Measurements from ENCODE around the gene TMEM52. TPM values are rescaled to one million over a fixed set of nuclear protein-coding genes. Genes with fewer than 3 reads are reported as not detected.
"Not testable (repeated sequence)": the region's sequence is repeated elsewhere in the genome, so short reads cannot be mapped to it uniquely, and the experiment has no call there.

The TMEM52 gene
- total RNA-seq, 1 experiment from 2014 or later: 4.1 TPM

GRCh38 chr1:1889090-1889750 lies 29.9 kb downstream of the TMEM52 start:
- Histone ChIP-seq H3K27ac (ENCODE audit: low read depth, low read length, poor library complexity, severe bottlenecking) (peak overlapping the region; percentile 97), H3K9me3 (ENCODE audit: low read depth, low read length, poor library complexity, severe bottlenecking) (no peaks in the 10 kb centered on the region), H3K36me3 (ENCODE audit: insufficient read depth, low read length, poor library complexity, severe bottlenecking) (peaks cover 3% of the 10 kb centered on the region), H3K4me3 (ENCODE audit: low read depth, low read length, poor library complexity, severe bottlenecking) (peak overlapping the region; percentile 88), H3K27me3 (replicated peaks; ENCODE audit: insufficient read depth, low read depth, low read length, poor library complexity) (no peaks in the 10 kb centered on the region), H3K4me1 (ENCODE audit: insufficient read depth, low read length, poor library complexity, severe bottlenecking) (peaks cover 28% of the 10 kb centered on the region)
- BruUV-seq (replicated peaks): TSS peak; percentile 45
- DNase-seq (ENCODE audit: low spot score): peak; percentile 40
- TF ChIP-seq EZH2 (IDR thresholded peaks at IDR 0.05; ENCODE audit: borderline replicate concordance, low read depth, low read length, poor library complexity, severe bottlenecking) (no peak), CTCF (conservative IDR thresholded peaks at IDR 0.05; ENCODE audit: low read depth, low read length) (no peak)
- ChIA-PET POLR2A (ENCODE audit: low non-redundant PET) (no interaction called here), CTCF (no interaction called here)
- intact Hi-C loops (cut with micrococcal nuclease; ENCODE audit: unreplicated experiment): no loop called here

- BruUV-seq (replicated peaks); H3K9me3 ChIP-seq (ENCODE audit: low read depth, low read length, poor library complexity, severe bottlenecking); H3K27me3 ChIP-seq (replicated peaks; ENCODE audit: insufficient read depth, low read depth, low read length, poor library complexity); H3K36me3 ChIP-seq (ENCODE audit: insufficient read depth, low read length, poor library complexity, severe bottlenecking); intact Hi-C loops (cut with micrococcal nuclease; ENCODE audit: unreplicated experiment); DNase-seq (ENCODE audit: low spot score); H3K4me3 ChIP-seq (ENCODE audit: low read depth, low read length, poor library complexity, severe bottlenecking): not testable (repeated sequence)
- ChIA-PET CTCF (interaction anchor here (0.7 kb wide), 1 partner anchor 22 kb away, joined by 5 read pairs; no protein-coding TSS in a partner anchor), POLR2A (ENCODE audit: low non-redundant PET) (interaction anchor here (0.6 kb wide), 2 partner anchors 22 to 127 kb away, joined by 4 to 10 read pairs; no protein-coding TSS in a partner anchor)
- Histone ChIP-seq H3K4me1 (ENCODE audit: insufficient read depth, low read length, poor library complexity, severe bottlenecking) (peaks cover 21% of the 10 kb centered on the region), H3K27ac (ENCODE audit: low read depth, low read length, poor library complexity, severe bottlenecking) (peak overlapping the region; percentile 45)
These were observed 35.2 kb downstream of the TMEM52 start for GRCh38 chr1:1883890-1884289.

GRCh38 chr1:1883092-1883873 lies 35.8 kb downstream of the TMEM52 start:
- peak; percentile 57 for DNase-seq (ENCODE audit: low spot score)
- TF ChIP-seq EZH2 (IDR thresholded peaks at IDR 0.05; ENCODE audit: borderline replicate concordance, low read depth, low read length, poor library complexity, severe bottlenecking) (no peak), CTCF (conservative IDR thresholded peaks at IDR 0.05; ENCODE audit: low read depth, low read length) (no peak)
- POLR2A ChIA-PET (ENCODE audit: low non-redundant PET): interaction anchor here (0.6 kb wide), 2 partner anchors 23 to 128 kb away, joined by 4 to 10 read pairs; no protein-coding TSS in a partner anchor
- peaks cover 15% of the 10 kb centered on the region for H3K4me1 ChIP-seq (ENCODE audit: insufficient read depth, low read length, poor library complexity, severe bottlenecking)
- peaks cover 3% of the 10 kb centered on the region for H3K36me3 ChIP-seq (ENCODE audit: insufficient read depth, low read length, poor library complexity, severe bottlenecking)
- intact Hi-C loops (cut with micrococcal nuclease; ENCODE audit: unreplicated experiment): no loop called here
- no peak overlapping the region for H3K4me3 ChIP-seq (ENCODE audit: low read depth, low read length, poor library complexity, severe bottlenecking)
- CTCF ChIA-PET: no interaction called here
- H3K27ac ChIP-seq (ENCODE audit: low read depth, low read length, poor library complexity, severe bottlenecking): peak overlapping the region; percentile 45
- H3K27me3 ChIP-seq (replicated peaks; ENCODE audit: insufficient read depth, low read depth, low read length, poor library complexity): no peaks in the 10 kb centered on the region
- H3K9me3 ChIP-seq (ENCODE audit: low read depth, low read length, poor library complexity, severe bottlenecking): no peaks in the 10 kb centered on the region
- BruUV-seq (replicated peaks): no TSS peak

All from A673 (cell line).